ENCODE results near the gene ATP2C2.
A peak's percentile ranks its signal among the peaks of the same experiment; 100 is the strongest.

The ATP2C2 gene

GRCh38 chr16:84348386-84348888, 19.9 kb upstream of the ATP2C2 start:
- Histone ChIP-seq H3K27me3 (ENCODE audit: control insufficient read depth, insufficient read depth, low read length) (no peaks in the 10 kb centered on the region), H3K4me1 (ENCODE audit: control insufficient read depth, insufficient read depth, low read length) (no peaks in the 10 kb centered on the region), H3K27ac (ENCODE audit: low read depth, low read length) (no peak overlapping the region), H3K36me3 (ENCODE audit: control insufficient read depth, insufficient read depth, low read length) (no peaks in the 10 kb centered on the region), H3K4me3 (ENCODE audit: low read length) (no peak overlapping the region), H3K9ac (ENCODE audit: low read length) (no peak overlapping the region)

- H3K27ac ChIP-seq (ENCODE audit: low read depth, low read length), result no peak overlapping the region
- no peaks in the 10 kb centered on the region for H3K36me3 ChIP-seq (ENCODE audit: control insufficient read depth, insufficient read depth, low read length)
- H3K9ac ChIP-seq (ENCODE audit: low read length), result no peak overlapping the region
- no peak overlapping the region for H3K4me3 ChIP-seq (ENCODE audit: low read length)
- no peaks in the 10 kb centered on the region for H3K4me1 ChIP-seq (ENCODE audit: control insufficient read depth, insufficient read depth, low read length)
- no peaks in the 10 kb centered on the region for H3K27me3 ChIP-seq (ENCODE audit: control insufficient read depth, insufficient read depth, low read length)
Measured at GRCh38 chr16:84349862-84350684, 18.3 kb upstream of the ATP2C2 start.

- Histone ChIP-seq H3K36me3 (ENCODE audit: control insufficient read depth, insufficient read depth, low read length) (no peaks in the 10 kb centered on the region), H3K4me1 (ENCODE audit: control insufficient read depth, insufficient read depth, low read length) (no peaks in the 10 kb centered on the region), H3K4me3 (ENCODE audit: low read length) (peak overlapping the region; percentile 27), H3K9ac (ENCODE audit: low read length) (no peak overlapping the region), H3K27me3 (ENCODE audit: control insufficient read depth, insufficient read depth, low read length) (no peaks in the 10 kb centered on the region), H3K27ac (ENCODE audit: low read depth, low read length) (no peak overlapping the region)
Measured at GRCh38 chr16:84350685-84351400, 17.5 kb upstream of the ATP2C2 start.

GRCh38 chr16:84351630-84352029, 16.7 kb upstream of the ATP2C2 start:
- H3K27ac ChIP-seq (ENCODE audit: low read depth, low read length), result no peak overlapping the region
- H3K36me3 ChIP-seq (ENCODE audit: control insufficient read depth, insufficient read depth, low read length), result no peaks in the 10 kb centered on the region
- H3K9ac ChIP-seq (ENCODE audit: low read length), result no peak overlapping the region
- no peak overlapping the region for H3K4me3 ChIP-seq (ENCODE audit: low read length)
- H3K27me3 ChIP-seq (ENCODE audit: control insufficient read depth, insufficient read depth, low read length), result no peaks in the 10 kb centered on the region
- H3K4me1 ChIP-seq (ENCODE audit: control insufficient read depth, insufficient read depth, low read length), result no peaks in the 10 kb centered on the region

GRCh38 chr16:84354306-84354705, 14.0 kb upstream of the ATP2C2 start:
- H3K4me3 ChIP-seq (ENCODE audit: low read length), result no peak overlapping the region
- H3K27me3 ChIP-seq (ENCODE audit: control insufficient read depth, insufficient read depth, low read length), result no peaks in the 10 kb centered on the region
- H3K9ac ChIP-seq (ENCODE audit: low read length), result no peak overlapping the region
- no peaks in the 10 kb centered on the region for H3K36me3 ChIP-seq (ENCODE audit: control insufficient read depth, insufficient read depth, low read length)
- no peaks in the 10 kb centered on the region for H3K4me1 ChIP-seq (ENCODE audit: control insufficient read depth, insufficient read depth, low read length)
- H3K27ac ChIP-seq (ENCODE audit: low read depth, low read length), result no peak overlapping the region

- H3K4me1 ChIP-seq (ENCODE audit: control insufficient read depth, insufficient read depth, low read length), result no peaks in the 10 kb centered on the region
- no peak overlapping the region for H3K27ac ChIP-seq (ENCODE audit: low read depth, low read length)
- H3K9ac ChIP-seq (ENCODE audit: low read length), result no peak overlapping the region
- no peak overlapping the region for H3K4me3 ChIP-seq (ENCODE audit: low read length)
- no peaks in the 10 kb centered on the region for H3K36me3 ChIP-seq (ENCODE audit: control insufficient read depth, insufficient read depth, low read length)
- no peaks in the 10 kb centered on the region for H3K27me3 ChIP-seq (ENCODE audit: control insufficient read depth, insufficient read depth, low read length)
Measured at GRCh38 chr16:84355149-84355548, 13.2 kb upstream of the ATP2C2 start.

GRCh38 chr16:84356176-84356575, 12.2 kb upstream of the ATP2C2 start:
- no peaks in the 10 kb centered on the region for H3K36me3 ChIP-seq (ENCODE audit: control insufficient read depth, insufficient read depth, low read length)
- no peak overlapping the region for H3K27ac ChIP-seq (ENCODE audit: low read depth, low read length)
- no peak overlapping the region for H3K9ac ChIP-seq (ENCODE audit: low read length)
- H3K27me3 ChIP-seq (ENCODE audit: control insufficient read depth, insufficient read depth, low read length), result no peaks in the 10 kb centered on the region
- no peaks in the 10 kb centered on the region for H3K4me1 ChIP-seq (ENCODE audit: control insufficient read depth, insufficient read depth, low read length)
- no peak overlapping the region for H3K4me3 ChIP-seq (ENCODE audit: low read length)

- no peak overlapping the region for H3K9ac ChIP-seq (ENCODE audit: low read length)
- H3K4me3 ChIP-seq (ENCODE audit: low read length), result no peak overlapping the region
- H3K27me3 ChIP-seq (ENCODE audit: control insufficient read depth, insufficient read depth, low read length), result no peaks in the 10 kb centered on the region
- no peak overlapping the region for H3K27ac ChIP-seq (ENCODE audit: low read depth, low read length)
- H3K4me1 ChIP-seq (ENCODE audit: control insufficient read depth, insufficient read depth, low read length), result no peaks in the 10 kb centered on the region
- H3K36me3 ChIP-seq (ENCODE audit: control insufficient read depth, insufficient read depth, low read length), result no peaks in the 10 kb centered on the region
Measured at GRCh38 chr16:84356591-84357116, 11.7 kb upstream of the ATP2C2 start.

- Histone ChIP-seq H3K36me3 (ENCODE audit: control insufficient read depth, insufficient read depth, low read length) (no peaks in the 10 kb centered on the region), H3K4me3 (ENCODE audit: low read length) (no peak overlapping the region), H3K27me3 (ENCODE audit: control insufficient read depth, insufficient read depth, low read length) (no peaks in the 10 kb centered on the region), H3K9ac (ENCODE audit: low read length) (no peak overlapping the region), H3K27ac (ENCODE audit: low read depth, low read length) (no peak overlapping the region), H3K4me1 (ENCODE audit: control insufficient read depth, insufficient read depth, low read length) (no peaks in the 10 kb centered on the region)
Measured at GRCh38 chr16:84357191-84357651, 11.1 kb upstream of the ATP2C2 start.

GRCh38 chr16:84358601-84359295, 9.6 kb upstream of the ATP2C2 start:
- H3K27me3 ChIP-seq (ENCODE audit: control insufficient read depth, insufficient read depth, low read length), result no peaks in the 10 kb centered on the region
- no peaks in the 10 kb centered on the region for H3K36me3 ChIP-seq (ENCODE audit: control insufficient read depth, insufficient read depth, low read length)
- H3K4me1 ChIP-seq (ENCODE audit: control insufficient read depth, insufficient read depth, low read length), result no peaks in the 10 kb centered on the region
- H3K9ac ChIP-seq (ENCODE audit: low read length), result no peak overlapping the region
- H3K4me3 ChIP-seq (ENCODE audit: low read length), result no peak overlapping the region
- no peak overlapping the region for H3K27ac ChIP-seq (ENCODE audit: low read depth, low read length)

- Histone ChIP-seq H3K27me3 (ENCODE audit: control insufficient read depth, insufficient read depth, low read length) (no peaks in the 10 kb centered on the region), H3K27ac (ENCODE audit: low read depth, low read length) (no peak overlapping the region), H3K9ac (ENCODE audit: low read length) (no peak overlapping the region)
Measured at GRCh38 chr16:84359326-84359725, 9.0 kb upstream of the ATP2C2 start.

GRCh38 chr16:84360170-84360569, 8.2 kb upstream of the ATP2C2 start:
- H3K9ac ChIP-seq (ENCODE audit: low read length), result no peak overlapping the region

More at GRCh38 chr16:84359326-84359725, 9.0 kb upstream of the ATP2C2 start:
- no peak overlapping the region for H3K4me3 ChIP-seq (ENCODE audit: low read length)
- no peaks in the 10 kb centered on the region for H3K4me1 ChIP-seq (ENCODE audit: control insufficient read depth, insufficient read depth, low read length)
- no peaks in the 10 kb centered on the region for H3K36me3 ChIP-seq (ENCODE audit: control insufficient read depth, insufficient read depth, low read length)

More at GRCh38 chr16:84360170-84360569, 8.2 kb upstream of the ATP2C2 start:
- Histone ChIP-seq H3K4me1 (ENCODE audit: control insufficient read depth, insufficient read depth, low read length) (no peaks in the 10 kb centered on the region), H3K27ac (ENCODE audit: low read depth, low read length) (no peak overlapping the region), H3K4me3 (ENCODE audit: low read length) (no peak overlapping the region), H3K27me3 (ENCODE audit: control insufficient read depth, insufficient read depth, low read length) (no peaks in the 10 kb centered on the region), H3K36me3 (ENCODE audit: control insufficient read depth, insufficient read depth, low read length) (no peaks in the 10 kb centered on the region)
